Prostate gland (tissue), 2 donors: Measurements from ENCODE around the gene NPPC. TPM values are rescaled to one million over a fixed set of nuclear protein-coding genes. Genes with fewer than 3 reads are reported as not detected.

Experiments
- DNase-seq: peaks from one replicate; pipeline ENCODE4 v3.0.0-alpha.2; 2019; ENCODE audit warnings: low spot score
- H3K27ac ChIP-seq, 2 donors: fragments of 200-600 bp; sonication (generic); 2 replicates each; pipeline ENCODE4 v1.5.1; 2017 to 2019
- H3K27me3 ChIP-seq: fragments of 200-600 bp; sonication (generic); replicated peaks from 2 replicates; pipeline ENCODE4 v1.5.1; 2019; ENCODE audit not compliant: insufficient read depth
- H3K36me3 ChIP-seq, 2 donors: fragments of 200-600 bp; sonication (generic); 1 replicate in 1 of 2; 2 replicates in 1 of 2; pipeline versions ENCODE4 v1.5.1 to v1.8.1; 2017 to 2019
- H3K4me1 ChIP-seq: fragments of 200-600 bp; sonication (generic); replicated peaks from 2 replicates; pipeline ENCODE4 v1.5.1; 2019
- H3K4me3 ChIP-seq, 2 donors: fragments of 200-600 bp; sonication (generic); 2 replicates each; pipeline ENCODE4 v1.5.1; 2017 to 2019
- H3K9me3 ChIP-seq: fragments of 200-600 bp; sonication (generic); 2 replicates; pipeline ENCODE4 v1.5.1; 2017
- CTCF ChIP-seq, 4 experiments: fragments of 200-600 bp in 2 of 4; fragments of 450-650 bp in 2 of 4; sonication (generic) in 2 of 4; IDR thresholded peaks; 1 replicate in 3 of 4; 2 replicates in 1 of 4; pipeline ENCODE4 v1.5.1; 2016 to 2019; ENCODE audit warnings: antibody characterized with exemption in 4 of 4, mild to moderate bottlenecking in 2 of 4, moderate library complexity in 2 of 4
- POLR2A ChIP-seq: fragments of 450-650 bp; IDR thresholded peaks from one replicate; pipeline ENCODE4 v1.6.1; 2016; ENCODE audit warnings: antibody characterized with exemption, mild to moderate bottlenecking
- POLR2AphosphoS5 ChIP-seq: sonication (generic); formaldehyde crosslinking; IDR thresholded peaks from one replicate; pipeline ENCODE4 v1.6.1; 2017; ENCODE audit warnings: antibody characterized with exemption
- WGBS: methylation state at CpG from one replicate; pipeline ENCODE4 v1.1.5; 2018; 5-methylcytosine and 5-hydroxymethylcytosine counted together
- intact Hi-C: fragments of 100-400 bp; cut with DNase I; formaldehyde crosslinking; loops from one replicate; pipeline ENCODE4 v1.14.2; 2022
- total RNA-seq, 2 donors: library from RNA; depleted of rRNA; stranded (reverse); fragments of >200 nt; gene quantifications; one replicate each; pipeline ENCODE4 v1.1.0, GENCODE V29; 2016

Gene NPPC
- total RNA-seq, 2 donors from 2014 or later = 3.2 to 6.4 TPM

GRCh38 chr2:231919341-231920035 is 6.7 kb downstream of the NPPC start:
- Histone ChIP-seq H3K27me3 (no peaks in the 10 kb centered on the region), H3K4me1 (no peaks in the 10 kb centered on the region), H3K27ac (no peak overlapping the region), H3K4me3 (no peak overlapping the region), H3K36me3 (no peaks in the 10 kb centered on the region), H3K9me3 (no peaks in the 10 kb centered on the region)
- WGBS = 89% methylated on average over 15 of the region's 15 CpGs
- TF ChIP-seq POLR2A (no peak), POLR2AphosphoS5 (no peak), CTCF (IDR thresholded peaks at IDR 0.05) (no peak)
- no peak for DNase-seq
- intact Hi-C loops = loop anchor here (5.0 kb wide), 1 partner anchor 603 kb away; the partner anchor contains the start of gene PRSS56

GRCh38 chr2:231918501-231919330 is 7.5 kb downstream of the NPPC start:
- H3K9me3 ChIP-seq = no peaks in the 10 kb centered on the region
- H3K27ac ChIP-seq = no peak overlapping the region
- no peak for TF ChIP-seq POLR2AphosphoS5
- no peak for TF ChIP-seq POLR2A
- no peak for TF ChIP-seq CTCF (IDR thresholded peaks at IDR 0.05)
- DNase-seq = no peak
- H3K27me3 ChIP-seq = no peaks in the 10 kb centered on the region
- WGBS = 98% methylated on average over 21 of the region's 21 CpGs
- H3K4me3 ChIP-seq = no peak overlapping the region
- no peaks in the 10 kb centered on the region for H3K4me1 ChIP-seq
- no peaks in the 10 kb centered on the region for H3K36me3 ChIP-seq
- intact Hi-C loops = no loop called here

GRCh38 chr2:231917280-231918066 is 8.7 kb downstream of the NPPC start:
- H3K4me3 ChIP-seq = no peak overlapping the region
- H3K27ac ChIP-seq = no peak overlapping the region
- no peaks in the 10 kb centered on the region for H3K4me1 ChIP-seq
- H3K9me3 ChIP-seq = no peaks in the 10 kb centered on the region
- intact Hi-C loops = no loop called here
- no peak for TF ChIP-seq POLR2AphosphoS5
- no peak for TF ChIP-seq CTCF (IDR thresholded peaks at IDR 0.05)
- TF ChIP-seq POLR2A = no peak
- DNase-seq = no peak
- 36% methylated on average over 10 of the region's 10 CpGs for WGBS
- no peaks in the 10 kb centered on the region for H3K36me3 ChIP-seq
- no peaks in the 10 kb centered on the region for H3K27me3 ChIP-seq

GRCh38 chr2:231914077-231914690 is 12.0 kb downstream of the NPPC start:
- TF ChIP-seq POLR2AphosphoS5 (no peak), CTCF (IDR thresholded peaks at IDR 0.05) (no peak), POLR2A (no peak)

More at GRCh38 chr2:231914077-231914690, 12.0 kb downstream of the NPPC start:
- no peak overlapping the region for H3K27ac ChIP-seq
- no peak for DNase-seq
- WGBS = 93% methylated on average over 14 of the region's 14 CpGs
- intact Hi-C loops = no loop called here
- no peaks in the 10 kb centered on the region for H3K9me3 ChIP-seq
- H3K27me3 ChIP-seq = no peaks in the 10 kb centered on the region
- H3K4me3 ChIP-seq = no peak overlapping the region
- no peaks in the 10 kb centered on the region for H3K36me3 ChIP-seq
- H3K4me1 ChIP-seq = no peaks in the 10 kb centered on the region
